ENCODE measurements around the gene TAF12. TPM values are rescaled to one million over a fixed set of nuclear protein-coding genes. Genes with fewer than 3 reads are reported as not detected.

TAF12 gene
- total and polyA plus RNA-seq, 2 of the 4 experiments (the other 2 are of a cell fraction) = 28.8 to 31.7 TPM

GRCh38 chr1:28580722-28581530, 61.9 kb downstream of the TAF12 start:
- Histone ChIP-seq H2BK120ac (ENCODE audit: low read depth, low read length) (no peak overlapping the region), H2BK20ac (ENCODE audit: low read depth, low read length) (no peak overlapping the region), H3K4ac (ENCODE audit: low read depth, low read length) (peak overlapping the region; percentile 72), H3K14ac (replicated peaks; ENCODE audit: low read depth, low read length) (peak overlapping the region; percentile 73), H3K9ac (ENCODE audit: low read depth, low read length) (peak overlapping the region; percentile 76), H3K27ac (ENCODE audit: insufficient read depth, low read length) (peak overlapping the region; percentile 69), H4K20me1 (ENCODE audit: insufficient read depth, low read length) (peaks cover 44% of the 10 kb centered on the region), H4K8ac (ENCODE audit: low read depth in 2 of 2, low read length in 2 of 2) (no peak overlapping the region), H4K91ac (ENCODE audit: insufficient read depth, low read depth, low read length) (0 out of 2 replicates have a peak overlapping the region, but pooled peaks have one; percentile 0), H3K27me3 (ENCODE audit: control insufficient read depth, insufficient read depth, low read length) (no peaks in the 10 kb centered on the region), H3K4me3 (ENCODE audit: insufficient read depth, low read depth, low read length) (peak overlapping the region; percentile 79), H4K5ac (ENCODE audit: low read depth, low read length) (no peak overlapping the region), H2AFZ (replicated peaks; ENCODE audit: low read length, poor library complexity) (peak overlapping the region; percentile 27), H2BK5ac (ENCODE audit: low read depth, low read length, poor library complexity, severe bottlenecking) (peak overlapping the region; percentile 58), H3K18ac (ENCODE audit: low read depth, low read length) (no peak overlapping the region; the same call in 1 of the 2 replicates), H3K9me1 (ENCODE audit: insufficient read depth, low read length) (peaks cover 7% of the 10 kb centered on the region; the same call in 1 of the 2 replicates), H2AK5ac (ENCODE audit: low read depth, low read length) (peak overlapping the region; percentile 84), H3K9me3 (ENCODE audit: control insufficient read depth, insufficient read depth, low read length) (no peaks in the 10 kb centered on the region), H2AK9ac (replicated peaks; ENCODE audit: low read depth, low read length, poor library complexity) (peak overlapping the region; percentile 94), H3K36me3 (ENCODE audit: control insufficient read depth, insufficient read depth, low read length) (peaks cover 35% of the 10 kb centered on the region), H3K4me2 (ENCODE audit: low read depth, low read length) (peak overlapping the region; percentile 96), H2BK15ac (ENCODE audit: low read depth, low read length) (no peak overlapping the region), H3K56ac (ENCODE audit: extremely low read depth, insufficient read depth, low read length) (peak overlapping the region; percentile 54; the same call in 1 of the 2 replicates), H3K79me1 (ENCODE audit: low read depth in 1 of 2, low read length in 2 of 2) (peaks cover 13 to 35% of the 10 kb centered on the region in 2 experiments), H3K4me1 (ENCODE audit: control insufficient read depth, insufficient read depth, low read length) (peaks cover 6% of the 10 kb centered on the region; the same call in 1 of the 2 replicates), H3K23ac (ENCODE audit: low read depth, low read length) (peak overlapping the region; percentile 95)
- TSS peak; percentile 72 for BruUV-seq (replicated peaks)
- intact Hi-C loops (cut with micrococcal nuclease) = loop anchor here (1.0 to 5.0 kb wide), 2 partner anchors 28 to 64 kb away; partner anchors contain the start of gene TRNAU1AP
- TF ChIP-seq NFE2L2 (IDR thresholded peaks at IDR 0.05; ENCODE audit: low read depth, low read length) (no peak), CEBPB (IDR thresholded peaks at IDR 0.05; ENCODE audit: low read depth, low read length) (no peak)
- 1% methylated on average over 16 of the region's 26 CpGs; no CpG with 5 or more reads in 1 of the 2 experiments for WGBS, 2 experiments (ENCODE audit: extremely low coverage in 2 of 2, insufficient read length in 1 of 2)
- dilution Hi-C loops (cut with HindIII; ENCODE audit: low sequenced_read_pairs, unreplicated experiment) = no loop called here
- CTCF ChIA-PET = interaction anchor here (0.6 to 1.7 kb wide), 6 partner anchors 10 to 448 kb away, joined by 3 to 7 read pairs (median 3); no protein-coding TSS in a partner anchor
- DNase-seq = peak; percentile 56
- POLR2A ChIA-PET (ENCODE audit: unreplicated experiment) = interaction anchor here (0.6 to 1.5 kb wide), 4 partner anchors 20 to 346 kb away, joined by 3 to 6 read pairs (median 4); no protein-coding TSS in a partner anchor
- peak; percentile 9 for ATAC-seq (ENCODE audit: low read depth)
- in situ Hi-C loops (cut with MboI; ENCODE audit: low sequenced_read_pairs) = no loop called here

Measured in IMR-90 (cell line).